ENCODE measurements around the gene ACYP2. TPM values are rescaled to one million over a fixed set of nuclear protein-coding genes. Genes with fewer than 3 reads are reported as not detected.

ACYP2 gene
- total and polyA plus RNA-seq, 2 donors from 2014 or later, result 16.7 to 24.5 TPM

GRCh38 chr2:54208364-54209240, 93.2 kb downstream of the ACYP2 start:
- TF ChIP-seq CTCF (IDR thresholded peaks at IDR 0.05; ENCODE audit: borderline replicate concordance, extremely low read depth, insufficient read depth), result no peak

GRCh38 chr2:54209379-54209778, 94.0 kb downstream of the ACYP2 start:
- no peaks in the 10 kb centered on the region for H3K27me3 ChIP-seq (ENCODE audit: control insufficient read depth, insufficient read depth, low read length)
- no peak overlapping the region for H3K9ac ChIP-seq (ENCODE audit: low read length in 3 of 3)
- peaks cover 0 to 3% (median 0%) of the 10 kb centered on the region in 3 donors for H3K9me3 ChIP-seq (ENCODE audit: control insufficient read depth in 2 of 3, insufficient read depth in 1 of 3, low read length in 3 of 3)
- DNase-seq (no peak), FAIRE-seq (no peak)
- intact Hi-C loops (cut with DNase I), result no loop called here
- peaks cover 0 to 5% (median 2%) of the 10 kb centered on the region in 3 donors for H3K4me1 ChIP-seq (ENCODE audit: control insufficient read depth in 2 of 3, insufficient read depth in 2 of 3, low read depth in 1 of 3, low read length in 3 of 3)
- no peak overlapping the region for H3K27ac ChIP-seq (ENCODE audit: low read depth in 2 of 2, low read length in 2 of 2)
- no peak overlapping the region for H3K4me3 ChIP-seq (ENCODE audit: low read length in 3 of 3)
- H3K36me3 ChIP-seq (ENCODE audit: control insufficient read depth in 2 of 3, insufficient read depth in 3 of 3, low read length in 3 of 3), result no peaks in the 10 kb centered on the region
- no peak for TF ChIP-seq CTCF (IDR thresholded peaks at IDR 0.05; ENCODE audit: borderline replicate concordance, extremely low read depth, insufficient read depth)

More at GRCh38 chr2:54208364-54209240, 93.2 kb downstream of the ACYP2 start:
- Histone ChIP-seq H3K9me3 (ENCODE audit: control insufficient read depth in 2 of 3, insufficient read depth in 1 of 3, low read length in 3 of 3) (peaks cover 0 to 3% (median 0%) of the 10 kb centered on the region in 3 donors), H3K27me3 (ENCODE audit: control insufficient read depth, insufficient read depth, low read length) (no peaks in the 10 kb centered on the region), H3K36me3 (ENCODE audit: control insufficient read depth in 2 of 3, insufficient read depth in 3 of 3, low read length in 3 of 3) (no peaks in the 10 kb centered on the region), H3K27ac (ENCODE audit: low read depth in 2 of 2, low read length in 2 of 2) (no peak overlapping the region), H3K9ac (ENCODE audit: low read length in 3 of 3) (no peak overlapping the region), H3K4me3 (ENCODE audit: low read length in 3 of 3) (no peak overlapping the region), H3K4me1 (ENCODE audit: control insufficient read depth in 2 of 3, insufficient read depth in 2 of 3, low read depth in 1 of 3, low read length in 3 of 3) (peaks cover 0 to 5% (median 2%) of the 10 kb centered on the region in 3 donors)
- intact Hi-C loops (cut with DNase I), result no loop called here
- FAIRE-seq (peak; percentile 47), DNase-seq (peak in 3 of 5 donors; percentile 11 to 55 (median 25))

- H3K4me1 ChIP-seq (ENCODE audit: control insufficient read depth in 2 of 3, insufficient read depth in 2 of 3, low read depth in 1 of 3, low read length in 3 of 3), result peaks cover 0 to 4% (median 2%) of the 10 kb centered on the region in 3 donors
- peaks cover 0 to 9% (median 0%) of the 10 kb centered on the region in 3 donors for H3K9me3 ChIP-seq (ENCODE audit: control insufficient read depth in 2 of 3, insufficient read depth in 1 of 3, low read length in 3 of 3)
- DNase-seq, result no peak
- FAIRE-seq, result no peak
- H3K27ac ChIP-seq (ENCODE audit: low read depth in 2 of 2, low read length in 2 of 2), result no peak overlapping the region
- no peak overlapping the region for H3K4me3 ChIP-seq (ENCODE audit: low read length in 3 of 3)
- no peaks in the 10 kb centered on the region for H3K27me3 ChIP-seq (ENCODE audit: control insufficient read depth, insufficient read depth, low read length)
- H3K36me3 ChIP-seq (ENCODE audit: control insufficient read depth in 2 of 3, insufficient read depth in 3 of 3, low read length in 3 of 3), result no peaks in the 10 kb centered on the region
- intact Hi-C loops (cut with DNase I), result no loop called here
- TF ChIP-seq CTCF (IDR thresholded peaks at IDR 0.05; ENCODE audit: borderline replicate concordance, extremely low read depth, insufficient read depth), result no peak
- no peak overlapping the region for H3K9ac ChIP-seq (ENCODE audit: low read length in 3 of 3)
Measured at GRCh38 chr2:54212456-54212855, 97.0 kb downstream of the ACYP2 start.
